ENCODE data around the gene NAPSA.

NAPSA gene

DNA sequence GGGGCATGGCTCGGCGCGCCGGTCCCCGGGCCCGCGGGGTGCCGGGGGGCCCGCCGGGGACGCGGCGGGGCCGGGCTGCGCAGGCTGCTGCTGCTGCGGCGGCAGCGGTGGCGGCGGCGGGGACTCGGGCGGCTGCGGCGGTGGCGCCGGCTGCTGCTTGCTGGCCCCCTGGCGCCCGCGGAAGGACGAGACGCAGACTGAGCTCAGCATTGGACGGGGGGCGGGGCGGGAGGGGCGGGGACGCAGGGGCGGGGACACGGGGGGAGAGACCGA lies 36.6 kb downstream of the NAPSA start:
- Histone ChIP-seq H3K9ac (ENCODE audit: low read length) (no peak overlapping the region), H3K4me3 (ENCODE audit: low read depth, low read length, poor library complexity, severe bottlenecking) (peak overlapping the region; percentile 58), H3F3A (ENCODE audit: insufficient read depth, low read length) (peaks cover 4% of the 10 kb centered on the region; the same call in 1 of the 2 replicates), H3K27me3 (ENCODE audit: insufficient read depth, low read length) (peaks cover 14% of the 10 kb centered on the region), H3K27ac (ENCODE audit: low read depth, low read length, poor library complexity, severe bottlenecking) (no peak overlapping the region), H4K20me1 (ENCODE audit: insufficient read depth, low read length) (0 out of 2 replicates have a peak, but pooled peaks cover 2% of the 10 kb centered on the region), H3K4me1 (ENCODE audit: insufficient read depth, low read length, severe bottlenecking) (peaks cover 67% of the 10 kb centered on the region), H3K9me2 (ENCODE audit: low read depth, low read length) (no peaks in the 10 kb centered on the region), H3K79me2 (ENCODE audit: insufficient read depth, low read length) (no peaks in the 10 kb centered on the region), H2AFZ (ENCODE audit: low read length) (no peak overlapping the region), H3K36me3 (ENCODE audit: insufficient read depth, low read length) (no peaks in the 10 kb centered on the region), H3K9me3 (ENCODE audit: low read length) (no peaks in the 10 kb centered on the region), H3K4me2 (ENCODE audit: low read length) (no peak overlapping the region)
- TF ChIP-seq EZH2 (IDR thresholded peaks at IDR 0.05; ENCODE audit: borderline replicate concordance, low read length), result no peak
- TF ChIP-seq, protein P1, sequence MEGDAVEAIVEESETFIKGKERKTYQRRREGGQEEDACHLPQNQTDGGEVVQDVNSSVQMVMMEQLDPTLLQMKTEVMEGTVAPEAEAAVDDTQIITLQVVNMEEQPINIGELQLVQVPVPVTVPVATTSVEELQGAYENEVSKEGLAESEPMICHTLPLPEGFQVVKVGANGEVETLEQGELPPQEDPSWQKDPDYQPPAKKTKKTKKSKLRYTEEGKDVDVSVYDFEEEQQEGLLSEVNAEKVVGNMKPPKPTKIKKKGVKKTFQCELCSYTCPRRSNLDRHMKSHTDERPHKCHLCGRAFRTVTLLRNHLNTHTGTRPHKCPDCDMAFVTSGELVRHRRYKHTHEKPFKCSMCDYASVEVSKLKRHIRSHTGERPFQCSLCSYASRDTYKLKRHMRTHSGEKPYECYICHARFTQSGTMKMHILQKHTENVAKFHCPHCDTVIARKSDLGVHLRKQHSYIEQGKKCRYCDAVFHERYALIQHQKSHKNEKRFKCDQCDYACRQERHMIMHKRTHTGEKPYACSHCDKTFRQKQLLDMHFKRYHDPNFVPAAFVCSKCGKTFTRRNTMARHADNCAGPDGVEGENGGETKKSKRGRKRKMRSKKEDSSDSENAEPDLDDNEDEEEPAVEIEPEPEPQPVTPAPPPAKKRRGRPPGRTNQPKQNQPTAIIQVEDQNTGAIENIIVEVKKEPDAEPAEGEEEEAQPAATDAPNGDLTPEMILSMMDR (IDR thresholded peaks at IDR 0.05; ENCODE audit: low read length), result no peak

DNA sequence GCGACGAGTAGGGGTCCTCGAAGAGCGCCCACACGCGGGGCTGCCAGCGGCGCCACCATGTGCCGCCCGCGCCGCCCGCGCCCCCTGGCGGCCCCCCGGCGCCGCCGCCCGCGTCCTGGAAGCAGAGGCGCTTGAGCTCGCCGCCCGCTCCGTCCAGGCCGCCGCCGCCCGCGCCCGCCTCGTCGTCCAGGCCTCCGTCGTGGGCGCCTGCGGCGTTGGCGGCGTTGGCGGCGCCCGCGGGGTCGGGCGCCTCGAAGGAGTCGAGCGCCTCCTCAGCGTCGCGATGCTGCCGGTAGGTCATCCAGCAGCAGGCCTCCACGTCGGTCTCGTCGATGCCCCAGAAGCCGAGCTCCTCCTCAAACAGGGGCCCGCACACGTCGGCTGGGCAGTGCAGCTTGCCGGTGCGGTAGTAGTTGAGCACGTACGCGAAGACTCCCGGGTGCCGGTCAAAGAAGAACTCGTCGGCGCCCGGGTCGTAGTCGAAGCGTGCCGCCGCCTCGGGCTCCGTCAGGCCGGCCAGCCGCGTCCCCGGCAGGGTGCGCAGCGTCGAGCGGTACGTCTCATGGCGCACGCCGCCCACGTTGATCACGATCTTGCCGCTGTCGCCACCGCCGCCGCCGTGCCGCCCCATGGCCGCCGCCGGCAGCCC lies 37.1 kb downstream of the NAPSA start:
- H3K4me3 ChIP-seq (ENCODE audit: low read depth, low read length, poor library complexity, severe bottlenecking), result peak overlapping the region; percentile 58
- no peak overlapping the region for H2AFZ ChIP-seq (ENCODE audit: low read length)
- peaks cover 14% of the 10 kb centered on the region for H3K27me3 ChIP-seq (ENCODE audit: insufficient read depth, low read length)
- no peak for TF ChIP-seq EZH2 (IDR thresholded peaks at IDR 0.05; ENCODE audit: borderline replicate concordance, low read length)
- TF ChIP-seq, protein P1 (IDR thresholded peaks at IDR 0.05; ENCODE audit: low read length), result no peak
- H3K4me2 ChIP-seq (ENCODE audit: low read length), result peak overlapping the region; percentile 73
- H3K27ac ChIP-seq (ENCODE audit: low read depth, low read length, poor library complexity, severe bottlenecking), result no peak overlapping the region
- 0 out of 2 replicates have a peak, but pooled peaks cover 2% of the 10 kb centered on the region for H4K20me1 ChIP-seq (ENCODE audit: insufficient read depth, low read length)
- peaks cover 64% of the 10 kb centered on the region for H3K4me1 ChIP-seq (ENCODE audit: insufficient read depth, low read length, severe bottlenecking)
- H3K36me3 ChIP-seq (ENCODE audit: insufficient read depth, low read length), result 0 out of 2 replicates have a peak, but pooled peaks cover 3% of the 10 kb centered on the region
- H3K79me2 ChIP-seq (ENCODE audit: insufficient read depth, low read length), result no peaks in the 10 kb centered on the region
- H3K9me3 ChIP-seq (ENCODE audit: low read length), result no peaks in the 10 kb centered on the region
- peaks cover 4% of the 10 kb centered on the region; the same call in 1 of the 2 replicates for H3F3A ChIP-seq (ENCODE audit: insufficient read depth, low read length)
- H3K9me2 ChIP-seq (ENCODE audit: low read depth, low read length), result no peaks in the 10 kb centered on the region
- H3K9ac ChIP-seq (ENCODE audit: low read length), result peak overlapping the region; percentile 52; the same call in 1 of the 2 replicates

DNA sequence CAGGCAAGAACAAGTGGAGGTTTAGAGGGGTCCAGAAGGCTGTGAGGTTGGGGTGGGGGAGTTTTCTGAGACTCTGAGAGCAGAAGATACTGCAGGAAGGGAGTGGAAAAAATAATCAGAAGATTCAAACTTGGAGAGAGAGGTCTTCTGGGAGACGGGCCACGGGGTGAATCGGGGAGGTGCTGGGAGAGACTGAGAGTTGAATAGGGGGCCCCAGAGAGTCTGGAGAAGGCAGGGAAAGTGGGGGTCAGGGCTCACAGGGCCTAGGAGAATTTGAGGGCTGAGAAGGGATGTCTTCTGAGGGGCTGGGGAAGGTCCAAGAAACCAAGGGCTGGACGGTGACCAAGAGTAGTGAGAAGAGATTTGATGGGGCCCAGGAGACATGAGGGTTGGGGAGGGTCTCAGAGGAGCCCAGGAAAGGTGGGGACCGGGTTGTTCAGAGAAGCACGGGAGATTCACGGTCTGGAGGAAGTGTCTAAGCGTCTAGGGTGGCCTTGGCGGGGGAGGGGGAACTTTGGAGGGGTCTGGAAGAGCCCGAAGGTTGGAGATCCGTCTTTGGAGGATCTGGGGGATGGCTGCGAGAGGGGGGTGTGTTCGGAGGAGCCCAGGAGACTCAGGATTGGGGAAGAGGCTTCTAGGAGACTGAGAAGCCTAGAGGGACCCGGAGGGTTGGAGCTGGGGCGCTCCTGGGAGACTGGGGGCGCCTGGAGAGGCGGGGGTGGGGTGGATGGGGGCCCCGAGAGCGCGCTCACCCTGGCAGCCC lies 37.8 kb downstream of the NAPSA start:
- no peaks in the 10 kb centered on the region for H3K79me2 ChIP-seq (ENCODE audit: insufficient read depth, low read length)
- H3K4me1 ChIP-seq (ENCODE audit: insufficient read depth, low read length, severe bottlenecking), result peaks cover 57% of the 10 kb centered on the region
- 0 out of 2 replicates have a peak, but pooled peaks cover 2% of the 10 kb centered on the region for H4K20me1 ChIP-seq (ENCODE audit: insufficient read depth, low read length)
- H3K36me3 ChIP-seq (ENCODE audit: insufficient read depth, low read length), result 0 out of 2 replicates have a peak, but pooled peaks cover 5% of the 10 kb centered on the region
- no peak overlapping the region for H3K27ac ChIP-seq (ENCODE audit: low read depth, low read length, poor library complexity, severe bottlenecking)
- H3F3A ChIP-seq (ENCODE audit: insufficient read depth, low read length), result peaks cover 4% of the 10 kb centered on the region; the same call in 1 of the 2 replicates
- no peak overlapping the region for H3K4me3 ChIP-seq (ENCODE audit: low read depth, low read length, poor library complexity, severe bottlenecking)
- no peak for TF ChIP-seq EZH2 (IDR thresholded peaks at IDR 0.05; ENCODE audit: borderline replicate concordance, low read length)
- TF ChIP-seq, protein P1 (IDR thresholded peaks at IDR 0.05; ENCODE audit: low read length), result no peak
- no peak overlapping the region for H2AFZ ChIP-seq (ENCODE audit: low read length)
- no peaks in the 10 kb centered on the region for H3K9me2 ChIP-seq (ENCODE audit: low read depth, low read length)
- peak overlapping the region; percentile 37; the same call in 1 of the 2 replicates for H3K4me2 ChIP-seq (ENCODE audit: low read length)
- H3K9me3 ChIP-seq (ENCODE audit: low read length), result no peaks in the 10 kb centered on the region
- peaks cover 14% of the 10 kb centered on the region for H3K27me3 ChIP-seq (ENCODE audit: insufficient read depth, low read length)
- H3K9ac ChIP-seq (ENCODE audit: low read length), result no peak overlapping the region

Measured in OCI-LY1 (cell line).